AG08395 (cell line): ENCODE results near the gene DOCK11.

ENCODE experiments used
- DNase-seq: peaks from one replicate; pipeline ENCODE4 v3.0.0; 2012; ENCODE audit warnings: mixed read lengths, low spot score

DOCK11 gene

GRCh38 chrX:118530219-118530911 lies 34.8 kb downstream of the DOCK11 start:
- peak; percentile 36 for DNase-seq

- no peak for DNase-seq
These were observed 39.3 kb downstream of the DOCK11 start for GRCh38 chrX:118534716-118535493.

- DNase-seq = no peak
These were observed 40.6 kb downstream of the DOCK11 start for GRCh38 chrX:118536204-118536603.

GRCh38 chrX:118536687-118537461 lies 41.3 kb downstream of the DOCK11 start:
- no peak for DNase-seq

- DNase-seq = no peak
These were observed 42.8 kb downstream of the DOCK11 start for GRCh38 chrX:118538386-118538785.

- no peak for DNase-seq
These were observed 44.7 kb downstream of the DOCK11 start for GRCh38 chrX:118540342-118540741.

- DNase-seq = no peak
These were observed 45.9 kb downstream of the DOCK11 start for GRCh38 chrX:118541482-118541881.

- no peak for DNase-seq
These were observed 49.9 kb downstream of the DOCK11 start for GRCh38 chrX:118545510-118545909.

- no peak for DNase-seq
These were observed 53.2 kb downstream of the DOCK11 start for GRCh38 chrX:118548841-118549240.

- DNase-seq = no peak
These were observed 55.2 kb downstream of the DOCK11 start for GRCh38 chrX:118550792-118551191.

- DNase-seq = no peak
These were observed 55.8 kb downstream of the DOCK11 start for GRCh38 chrX:118551426-118551825.

- DNase-seq = peak; percentile 56
These were observed 56.7 kb downstream of the DOCK11 start for GRCh38 chrX:118552121-118552900.

GRCh38 chrX:118553042-118553710 lies 57.6 kb downstream of the DOCK11 start:
- DNase-seq = no peak

GRCh38 chrX:118554511-118554910 lies 58.9 kb downstream of the DOCK11 start:
- DNase-seq = no peak

- DNase-seq = no peak
These were observed 63.3 kb downstream of the DOCK11 start for GRCh38 chrX:118558926-118559325.

- DNase-seq = no peak
These were observed 64.9 kb downstream of the DOCK11 start for GRCh38 chrX:118560489-118560888.

GRCh38 chrX:118562582-118563164 lies 67.1 kb downstream of the DOCK11 start:
- no peak for DNase-seq

GRCh38 chrX:118564498-118564897 lies 68.9 kb downstream of the DOCK11 start:
- DNase-seq = no peak

- no peak for DNase-seq
These were observed 70.2 kb downstream of the DOCK11 start for GRCh38 chrX:118565853-118566252.

GRCh38 chrX:118566359-118566758 lies 70.7 kb downstream of the DOCK11 start:
- DNase-seq = peak; percentile 12

GRCh38 chrX:118569676-118570075 lies 74.1 kb downstream of the DOCK11 start:
- no peak for DNase-seq
